Stimulated activated CD4-positive, alpha-beta T cell treated with anti-CD3 and anti-CD28 coated beads, Interleukin-15, amount 100 ng/mL, for 1 hour (primary cell): ENCODE measurements around the gene SCNN1G.

Source experiments
- DNase-seq, 2 donors: peaks; one replicate each; pipeline ENCODE4 v3.0.0-alpha.2; 2020; ENCODE audit warnings: low read depth in 1 of 2, low spot score in 1 of 2

The SCNN1G gene

GRCh38 chr16:23149993-23150364, 32.6 kb upstream of the SCNN1G start:
- no peak for DNase-seq

GRCh38 chr16:23152386-23153178, 30.0 kb upstream of the SCNN1G start:
- no peak for DNase-seq

- DNase-seq: no peak
These were observed 27.0 kb upstream of the SCNN1G start for GRCh38 chr16:23155445-23156049.

GRCh38 chr16:23156110-23156509, 26.4 kb upstream of the SCNN1G start:
- DNase-seq: no peak

- DNase-seq: no peak
These were observed 25.5 kb upstream of the SCNN1G start for GRCh38 chr16:23156946-23157460.

- DNase-seq: no peak
These were observed 24.4 kb upstream of the SCNN1G start for GRCh38 chr16:23158114-23158513.

- DNase-seq: no peak
These were observed 22.5 kb upstream of the SCNN1G start for GRCh38 chr16:23160082-23160481.

- no peak for DNase-seq
These were observed 22.0 kb upstream of the SCNN1G start for GRCh38 chr16:23160574-23160973.

- DNase-seq: no peak
These were observed 18.6 kb upstream of the SCNN1G start for GRCh38 chr16:23163921-23164320.

GRCh38 chr16:23164736-23165135, 17.8 kb upstream of the SCNN1G start:
- no peak for DNase-seq

- no peak for DNase-seq
These were observed 10.0 kb upstream of the SCNN1G start for GRCh38 chr16:23172583-23172982.

- DNase-seq: no peak
These were observed 9.6 kb upstream of the SCNN1G start for GRCh38 chr16:23172994-23173393.

GRCh38 chr16:23174622-23175021, 7.9 kb upstream of the SCNN1G start:
- DNase-seq: no peak

GRCh38 chr16:23175651-23176050, 6.9 kb upstream of the SCNN1G start:
- DNase-seq: no peak

- DNase-seq: no peak
These were observed 1.0 kb upstream of the SCNN1G start for GRCh38 chr16:23181506-23181905.

GRCh38 chr16:23182206-23182678, 303 bp upstream of the SCNN1G start:
- DNase-seq: peak; percentile 24 to 63

GRCh38 chr16:23183543-23183862, 958 bp downstream of the SCNN1G start:
- no peak for DNase-seq

- DNase-seq: no peak
These were observed 3.1 kb downstream of the SCNN1G start for GRCh38 chr16:23185656-23186055.

GRCh38 chr16:23186171-23186570, 3.6 kb downstream of the SCNN1G start:
- no peak for DNase-seq

GRCh38 chr16:23187341-23187740, 4.8 kb downstream of the SCNN1G start:
- DNase-seq: no peak

- no peak for DNase-seq
These were observed 6.4 kb downstream of the SCNN1G start for GRCh38 chr16:23188911-23189310.

GRCh38 chr16:23194497-23195221, 12.1 kb downstream of the SCNN1G start:
- DNase-seq: no peak
